ENCODE measurements around the gene PRDX6.

The PRDX6 gene, protein sequence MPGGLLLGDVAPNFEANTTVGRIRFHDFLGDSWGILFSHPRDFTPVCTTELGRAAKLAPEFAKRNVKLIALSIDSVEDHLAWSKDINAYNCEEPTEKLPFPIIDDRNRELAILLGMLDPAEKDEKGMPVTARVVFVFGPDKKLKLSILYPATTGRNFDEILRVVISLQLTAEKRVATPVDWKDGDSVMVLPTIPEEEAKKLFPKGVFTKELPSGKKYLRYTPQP

DNA sequence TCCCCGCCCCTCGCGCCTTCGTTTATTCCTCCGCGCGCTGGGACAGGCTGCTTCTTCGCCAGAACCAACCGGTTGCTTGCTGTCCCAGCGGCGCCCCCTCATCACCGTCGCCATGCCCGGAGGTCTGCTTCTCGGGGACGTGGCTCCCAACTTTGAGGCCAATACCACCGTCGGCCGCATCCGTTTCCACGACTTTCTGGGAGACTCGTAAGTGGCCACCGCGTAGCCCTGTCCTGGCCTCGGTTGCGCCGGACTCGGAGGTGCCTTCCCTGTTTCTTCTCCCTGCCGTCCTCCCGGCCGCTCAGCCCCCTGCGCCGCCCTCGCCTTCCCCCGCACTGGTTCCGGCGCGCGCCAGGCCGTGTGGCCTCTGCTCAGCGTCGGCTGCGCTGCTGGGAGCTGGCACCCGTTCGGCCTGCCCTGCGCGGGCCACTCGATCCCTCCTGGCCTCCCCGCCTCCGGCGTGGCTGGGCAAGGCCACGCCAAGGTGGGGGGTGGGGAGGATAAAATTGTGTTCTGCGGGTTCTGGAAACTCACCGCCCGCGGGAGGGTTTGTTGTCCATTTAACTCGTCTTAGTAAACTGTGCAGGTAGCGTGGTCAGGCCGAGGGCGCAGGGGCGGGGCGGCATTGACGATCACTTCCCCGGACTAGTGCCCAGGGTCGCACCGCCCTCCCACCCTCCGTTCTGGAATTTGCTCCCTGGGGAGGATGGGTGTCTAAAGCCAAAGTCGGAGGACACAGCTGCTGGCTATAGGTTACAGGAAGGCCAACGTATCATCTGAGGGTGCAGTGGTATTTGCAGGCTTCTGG lies at the start of gene PRDX6:
PRDX6 (plus strand) TSS at position 50 of the 808 bp plus-strand sequence; CDS start at position 113, 63 bp downstream.
- H3K4me3 Mint-ChIP-seq, result peak within 1 kb of the TSS; percentile 87
- H3K9me3 Mint-ChIP-seq, result no peaks in the 10 kb centered on the region
- H3K27me3 Mint-ChIP-seq, result no peaks in the 10 kb centered on the region
- H3K27ac Mint-ChIP-seq, result peak within 1 kb of the TSS; percentile 96
- peaks cover 31% of the 10 kb centered on the region for H3K36me3 Mint-ChIP-seq (ENCODE audit: low read depth)
- intact Hi-C loops (cut with micrococcal nuclease), result loop anchor here (1.0 to 10.0 kb wide), 4 partner anchors 47 to 391 kb away; partner anchors contain the start of genes CENPL, DARS2, KLHL20 and ZBTB37
- peaks cover 53% of the 10 kb centered on the region for H3K4me1 Mint-ChIP-seq (ENCODE audit: low read depth)

DNA sequence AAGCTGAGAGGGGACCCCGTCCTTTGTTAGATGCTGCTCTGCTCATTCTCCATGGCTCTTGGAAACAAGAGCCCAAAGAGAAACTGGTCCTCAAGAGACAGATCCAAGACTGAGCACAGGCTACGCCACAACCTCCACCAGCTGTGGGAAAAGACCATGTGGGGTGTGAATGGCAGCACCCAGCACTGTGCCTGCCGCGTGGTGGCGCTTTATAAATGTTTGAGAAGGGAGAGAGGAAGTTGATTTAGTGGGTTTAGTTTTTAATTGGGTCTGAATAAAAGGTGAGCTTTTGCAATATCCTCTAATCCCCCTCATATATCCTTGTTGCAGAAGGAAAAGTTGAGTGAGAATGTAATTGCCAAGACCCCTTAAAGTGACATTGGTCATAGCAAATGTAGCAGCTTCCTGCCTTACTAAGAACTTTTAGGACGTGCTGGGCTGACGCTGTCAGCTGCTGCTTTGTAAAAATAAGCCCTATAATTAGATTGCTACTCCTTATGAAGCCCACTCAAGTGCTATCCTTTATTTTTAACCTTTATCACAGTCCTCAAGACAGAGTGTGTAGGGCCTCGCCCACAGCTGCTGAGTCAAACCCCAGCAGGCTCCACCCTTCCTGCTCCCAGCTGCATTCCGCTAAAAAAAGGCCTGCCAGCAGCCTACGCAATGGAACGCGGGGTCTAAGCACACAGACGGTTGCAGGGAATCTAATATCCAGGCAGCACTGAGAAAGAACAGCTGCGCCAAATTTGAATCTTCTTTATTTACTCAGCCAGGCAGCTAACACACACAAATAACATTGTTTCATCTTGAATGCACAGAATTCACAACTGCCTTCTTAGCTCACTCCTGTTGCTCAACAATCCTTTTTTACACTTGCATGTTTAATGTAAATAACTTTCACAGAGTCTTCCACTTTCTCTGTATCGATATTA lies 47.4 kb upstream of the PRDX6 start:
- no peaks in the 10 kb centered on the region for H3K9me3 Mint-ChIP-seq

DNA sequence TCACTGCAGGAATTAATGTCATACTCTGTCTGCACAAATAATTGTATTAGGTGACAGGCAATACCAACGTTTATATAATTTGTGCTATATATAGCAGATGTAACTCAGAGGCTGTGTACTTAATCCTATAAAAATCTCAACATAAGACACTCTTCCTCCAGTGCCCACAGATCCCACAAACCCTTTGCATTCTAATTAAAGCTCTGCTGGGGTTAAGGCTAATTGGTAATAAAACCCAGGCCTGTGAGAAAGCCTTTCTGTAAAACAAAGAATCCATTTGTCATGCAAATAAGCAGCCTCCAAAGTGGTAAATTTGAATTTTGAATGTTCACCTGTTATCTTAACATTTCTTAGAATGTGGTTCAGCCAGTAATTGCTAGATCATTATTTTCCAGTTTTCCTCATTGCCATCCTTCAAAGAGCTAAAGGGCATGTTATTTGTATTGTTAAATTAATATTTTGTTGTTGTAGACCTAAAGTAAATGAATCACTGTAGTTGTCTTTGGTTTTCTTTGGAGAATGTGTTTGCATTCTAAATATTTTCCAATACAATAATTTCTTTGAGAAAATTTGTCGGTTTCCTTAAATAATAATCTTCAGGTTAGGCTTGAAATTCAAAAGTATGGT lies 46.3 kb upstream of the PRDX6 start:
- H3K27me3 Mint-ChIP-seq, result no peaks in the 10 kb centered on the region
- H3K4me3 Mint-ChIP-seq, result no peak overlapping the region
- peak overlapping the region; percentile 91 for H3K27ac Mint-ChIP-seq
- H3K4me1 Mint-ChIP-seq (ENCODE audit: low read depth), result peaks cover 31% of the 10 kb centered on the region
- intact Hi-C loops (cut with micrococcal nuclease), result loop anchor here (2.0 to 5.0 kb wide), 3 partner anchors 46 to 394 kb away; partner anchors contain the start of genes CENPL, DARS2, KLHL20 and PRDX6
- no peaks in the 10 kb centered on the region for H3K9me3 Mint-ChIP-seq
- H3K36me3 Mint-ChIP-seq (ENCODE audit: low read depth), result no peaks in the 10 kb centered on the region

More for the DNA sequence above, 47.4 kb upstream of the PRDX6 start:
- Mint-ChIP-seq H3K27me3 (no peaks in the 10 kb centered on the region), H3K4me3 (peak overlapping the region; percentile 37), H3K36me3 (ENCODE audit: low read depth) (no peaks in the 10 kb centered on the region), H3K27ac (peak overlapping the region; percentile 91), H3K4me1 (ENCODE audit: low read depth) (peaks cover 41% of the 10 kb centered on the region)
- intact Hi-C loops (cut with micrococcal nuclease), result loop anchor here (2.0 to 5.0 kb wide), 3 partner anchors 47 to 395 kb away; partner anchors contain the start of genes CENPL, DARS2, KLHL20 and PRDX6

DNA sequence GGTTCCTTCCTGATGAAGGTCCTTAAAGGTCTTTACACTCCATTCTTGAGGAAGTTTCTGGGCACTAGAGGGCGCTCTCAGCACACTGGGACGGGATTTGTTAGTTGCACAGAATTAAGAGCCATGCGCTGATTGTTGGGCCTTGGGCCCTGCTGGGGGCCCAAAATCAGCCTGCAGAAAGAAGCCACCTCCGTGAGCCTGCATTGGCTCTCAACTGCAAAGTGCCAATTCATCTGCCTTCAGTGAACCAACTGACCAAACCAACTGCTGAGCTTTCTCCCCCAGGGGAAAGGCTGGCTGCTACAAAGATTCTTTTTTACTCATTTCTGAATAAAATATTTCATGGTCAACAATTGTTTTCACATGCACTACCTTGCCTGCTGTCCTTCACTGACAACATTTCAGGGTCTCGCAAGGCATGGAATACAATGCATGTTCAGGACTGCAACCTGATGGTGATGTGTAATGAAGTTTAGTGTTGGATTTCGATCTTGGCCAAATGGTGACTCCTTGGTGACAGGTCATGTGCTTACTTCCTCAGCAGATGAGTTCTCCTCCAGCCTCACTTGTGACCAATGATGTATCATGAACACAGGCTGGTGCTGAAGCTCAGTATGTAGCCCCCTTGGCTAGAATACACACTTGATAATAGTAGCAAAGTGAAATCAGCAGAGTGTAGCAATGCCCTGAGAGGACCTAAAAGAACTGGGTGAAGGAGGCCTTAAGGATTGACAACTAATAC lies 45.7 kb upstream of the PRDX6 start:
- intact Hi-C loops (cut with micrococcal nuclease), result loop anchor here (2.0 to 5.0 kb wide), 3 partner anchors 45 to 393 kb away; partner anchors contain the start of genes CENPL, DARS2, KLHL20 and PRDX6
- Mint-ChIP-seq H3K4me1 (ENCODE audit: low read depth) (peaks cover 24% of the 10 kb centered on the region), H3K36me3 (ENCODE audit: low read depth) (no peaks in the 10 kb centered on the region), H3K4me3 (no peak overlapping the region), H3K27me3 (no peaks in the 10 kb centered on the region), H3K9me3 (no peaks in the 10 kb centered on the region), H3K27ac (no peak overlapping the region)

DNA sequence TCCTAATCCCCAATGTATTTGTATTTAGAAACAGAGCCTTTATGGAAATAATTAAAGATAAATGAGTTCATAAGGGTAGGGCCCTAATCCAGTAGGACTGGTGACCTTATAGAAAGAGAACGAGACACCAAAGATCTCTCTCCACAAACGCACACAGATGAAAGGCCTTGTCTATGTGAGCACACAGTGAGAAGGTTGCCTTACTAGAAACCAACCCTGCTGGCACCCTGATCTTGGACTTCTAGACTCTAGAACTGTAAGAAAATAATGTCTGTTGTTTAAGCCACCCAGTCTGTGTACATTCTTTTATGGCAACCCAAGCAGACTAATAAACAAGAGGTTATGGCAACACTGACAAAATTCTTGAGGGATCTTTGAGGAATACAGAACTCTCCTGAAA lies 44.8 kb upstream of the PRDX6 start:
- peaks cover 19% of the 10 kb centered on the region for H3K4me1 Mint-ChIP-seq (ENCODE audit: low read depth)
- no peak overlapping the region for H3K27ac Mint-ChIP-seq
- intact Hi-C loops (cut with micrococcal nuclease), result loop anchor here (5.0 kb wide), 1 partner anchor 280 kb away; the partner anchor contains the start of gene KLHL20
- no peaks in the 10 kb centered on the region for H3K36me3 Mint-ChIP-seq (ENCODE audit: low read depth)
- no peaks in the 10 kb centered on the region for H3K9me3 Mint-ChIP-seq
- H3K27me3 Mint-ChIP-seq, result no peaks in the 10 kb centered on the region
- no peak overlapping the region for H3K4me3 Mint-ChIP-seq

DNA sequence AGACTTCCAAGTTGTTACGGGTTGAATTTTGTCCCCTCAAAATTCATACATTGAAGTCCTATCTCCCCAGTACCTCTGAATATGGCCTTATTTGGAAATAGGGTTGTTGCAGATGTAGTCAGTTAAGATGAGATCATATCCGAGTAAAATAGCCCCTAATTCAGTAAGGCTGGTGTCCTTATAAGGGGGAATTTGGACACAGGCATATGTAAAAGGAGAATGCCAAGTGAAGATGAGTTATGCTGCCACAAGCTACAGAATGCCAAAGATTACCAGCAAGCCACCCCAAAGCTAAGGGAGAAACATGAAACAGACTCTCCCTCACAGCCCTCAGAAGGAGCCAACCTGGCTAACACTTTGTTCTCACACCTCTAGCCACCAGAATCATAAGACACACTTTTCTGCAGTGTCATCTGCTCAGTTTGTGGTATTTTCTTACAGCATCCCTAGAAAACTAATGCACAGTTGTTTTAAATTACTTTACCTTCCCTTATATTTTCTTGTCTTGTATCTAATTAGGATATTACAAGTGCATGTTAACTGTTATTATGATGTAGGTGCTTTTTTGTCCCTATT lies 43.3 kb upstream of the PRDX6 start:
- no peak overlapping the region for H3K27ac Mint-ChIP-seq
- H3K9me3 Mint-ChIP-seq, result no peaks in the 10 kb centered on the region
- H3K4me3 Mint-ChIP-seq, result no peak overlapping the region
- H3K4me1 Mint-ChIP-seq (ENCODE audit: low read depth), result peaks cover 16% of the 10 kb centered on the region
- no peaks in the 10 kb centered on the region for H3K27me3 Mint-ChIP-seq
- no peaks in the 10 kb centered on the region for H3K36me3 Mint-ChIP-seq (ENCODE audit: low read depth)
- intact Hi-C loops (cut with micrococcal nuclease), result loop anchor here (5.0 kb wide), 1 partner anchor 278 kb away; the partner anchor contains the start of gene KLHL20

DNA sequence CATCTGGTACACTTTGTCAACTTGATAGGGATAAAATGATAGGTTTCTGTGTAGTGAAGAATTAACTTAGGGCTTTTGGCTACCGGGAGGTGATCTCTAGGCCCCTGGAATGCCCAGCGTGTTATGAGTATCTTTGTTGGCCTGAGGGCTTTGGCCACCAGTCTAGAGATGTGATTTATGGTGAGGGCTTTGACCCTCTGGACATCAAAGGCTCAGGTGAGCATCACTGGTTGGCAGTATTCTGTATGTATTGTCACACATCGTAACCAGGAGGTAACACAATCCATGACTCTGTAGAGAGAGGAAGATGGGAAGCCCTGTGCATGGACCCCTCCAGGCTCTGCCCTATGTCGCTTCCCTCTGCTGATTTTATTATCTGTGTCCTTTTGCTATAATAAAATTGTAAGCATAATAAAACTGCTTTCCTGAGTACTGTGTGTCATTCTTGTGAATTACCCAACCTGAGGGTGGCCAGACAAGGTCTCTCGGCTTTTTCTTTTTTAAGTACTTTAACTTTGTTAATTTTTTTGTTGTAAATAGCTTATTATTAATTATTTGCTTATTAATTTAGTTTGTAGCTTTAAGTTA lies 40.2 kb upstream of the PRDX6 start:
- no peaks in the 10 kb centered on the region for H3K36me3 Mint-ChIP-seq (ENCODE audit: low read depth)
- H3K9me3 Mint-ChIP-seq, result no peaks in the 10 kb centered on the region
- no peaks in the 10 kb centered on the region for H3K27me3 Mint-ChIP-seq
- H3K4me3 Mint-ChIP-seq, result no peak overlapping the region
- no peak overlapping the region for H3K27ac Mint-ChIP-seq
- intact Hi-C loops (cut with micrococcal nuclease), result no loop called here
- no peaks in the 10 kb centered on the region for H3K4me1 Mint-ChIP-seq (ENCODE audit: low read depth)

DNA sequence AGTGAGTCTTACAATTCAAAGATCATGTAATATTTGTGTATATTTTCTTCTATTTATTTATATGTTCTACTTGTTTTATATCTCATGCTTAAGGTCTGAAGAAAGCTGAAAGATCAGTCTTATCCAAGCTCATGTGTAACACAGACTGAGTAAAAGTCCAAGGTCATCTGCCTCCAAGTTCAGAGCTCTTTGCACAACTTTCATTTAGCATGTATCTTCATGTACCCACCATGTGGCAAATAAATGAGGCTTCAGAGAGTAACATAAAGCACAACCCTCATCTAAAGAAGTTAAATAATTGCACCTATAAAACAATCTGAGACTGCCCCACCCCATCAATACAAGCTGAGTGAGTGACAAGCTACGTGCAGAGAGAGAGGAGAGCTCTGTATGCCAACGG lies 38.5 kb upstream of the PRDX6 start:
- Mint-ChIP-seq H3K9me3 (no peaks in the 10 kb centered on the region), H3K27ac (no peak overlapping the region), H3K4me3 (no peak overlapping the region), H3K4me1 (ENCODE audit: low read depth) (no peaks in the 10 kb centered on the region), H3K36me3 (ENCODE audit: low read depth) (no peaks in the 10 kb centered on the region), H3K27me3 (no peaks in the 10 kb centered on the region)
- intact Hi-C loops (cut with micrococcal nuclease), result no loop called here

DNA sequence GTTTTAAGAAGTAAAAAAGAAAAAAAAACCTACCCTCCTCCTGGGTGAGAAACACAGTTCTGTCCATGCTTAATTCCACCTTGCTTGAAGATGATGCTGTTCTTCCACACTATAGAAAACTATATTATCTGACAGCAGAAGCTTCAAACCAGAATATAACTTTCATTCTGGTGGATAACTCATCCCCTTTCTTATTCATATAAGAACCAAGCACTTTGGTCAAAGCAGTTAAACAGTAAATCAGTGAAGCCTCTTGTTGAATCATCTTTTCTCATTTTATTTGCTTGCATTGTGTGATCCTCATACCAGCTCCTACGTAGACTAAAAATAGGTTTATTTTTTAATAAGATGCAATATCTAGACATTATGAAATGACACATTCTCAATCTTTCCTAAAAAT lies 36.7 kb upstream of the PRDX6 start:
- intact Hi-C loops (cut with micrococcal nuclease), result no loop called here
- no peak overlapping the region for H3K4me3 Mint-ChIP-seq
- H3K27ac Mint-ChIP-seq, result no peak overlapping the region
- H3K9me3 Mint-ChIP-seq, result no peaks in the 10 kb centered on the region
- no peaks in the 10 kb centered on the region for H3K36me3 Mint-ChIP-seq (ENCODE audit: low read depth)
- H3K27me3 Mint-ChIP-seq, result no peaks in the 10 kb centered on the region
- peaks cover 10% of the 10 kb centered on the region for H3K4me1 Mint-ChIP-seq (ENCODE audit: low read depth)

DNA sequence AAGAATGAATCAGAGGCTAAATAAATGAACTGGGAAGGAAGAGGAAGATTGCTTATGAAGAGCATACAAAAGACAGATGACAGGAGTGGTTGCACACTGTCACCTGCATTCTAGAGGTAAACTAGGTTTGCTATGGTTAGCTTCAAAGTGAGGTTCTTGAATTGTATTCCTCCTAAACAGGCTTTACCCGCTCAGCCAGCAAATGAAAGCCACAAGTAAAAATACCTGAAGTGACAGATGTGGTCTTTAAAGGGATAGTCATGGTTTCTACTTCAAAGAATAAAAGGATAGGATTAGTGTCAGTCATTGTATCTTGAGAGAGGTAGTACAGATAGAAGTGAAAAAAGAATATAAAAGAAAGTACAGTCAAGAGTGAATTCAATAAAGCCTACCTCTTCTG lies 32.4 kb upstream of the PRDX6 start:
- intact Hi-C loops (cut with micrococcal nuclease), result no loop called here
- no peak overlapping the region for H3K27ac Mint-ChIP-seq
- peaks cover 10% of the 10 kb centered on the region for H3K4me1 Mint-ChIP-seq (ENCODE audit: low read depth)
- no peaks in the 10 kb centered on the region for H3K9me3 Mint-ChIP-seq
- peaks cover 6% of the 10 kb centered on the region for H3K36me3 Mint-ChIP-seq (ENCODE audit: low read depth)
- H3K27me3 Mint-ChIP-seq, result no peaks in the 10 kb centered on the region
- H3K4me3 Mint-ChIP-seq, result no peak overlapping the region

DNA sequence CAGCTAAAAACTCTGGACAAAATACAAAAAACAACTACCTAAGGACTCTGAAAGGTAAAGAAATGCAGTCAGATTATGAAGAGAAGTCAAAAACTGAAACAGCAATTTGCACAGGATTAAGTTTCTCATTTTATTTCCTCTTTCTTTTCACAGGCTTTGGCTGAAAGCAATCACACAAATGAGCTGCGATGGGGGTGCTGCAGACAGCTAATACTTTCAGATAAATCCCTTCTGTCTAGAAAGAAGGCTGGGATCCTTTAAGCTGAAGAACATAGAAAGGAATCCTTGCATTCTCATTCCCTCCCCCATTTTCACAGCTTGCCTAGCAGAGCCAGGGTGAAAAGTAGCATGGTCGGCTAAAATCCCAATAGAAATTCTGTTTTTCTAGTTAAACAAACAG lies 32.0 kb upstream of the PRDX6 start:
- H3K9me3 Mint-ChIP-seq, result no peaks in the 10 kb centered on the region
- H3K36me3 Mint-ChIP-seq (ENCODE audit: low read depth), result peaks cover 6% of the 10 kb centered on the region
- intact Hi-C loops (cut with micrococcal nuclease), result no loop called here
- no peaks in the 10 kb centered on the region for H3K27me3 Mint-ChIP-seq
- H3K4me1 Mint-ChIP-seq (ENCODE audit: low read depth), result peaks cover 10% of the 10 kb centered on the region
- no peak overlapping the region for H3K4me3 Mint-ChIP-seq
- H3K27ac Mint-ChIP-seq, result no peak overlapping the region

DNA sequence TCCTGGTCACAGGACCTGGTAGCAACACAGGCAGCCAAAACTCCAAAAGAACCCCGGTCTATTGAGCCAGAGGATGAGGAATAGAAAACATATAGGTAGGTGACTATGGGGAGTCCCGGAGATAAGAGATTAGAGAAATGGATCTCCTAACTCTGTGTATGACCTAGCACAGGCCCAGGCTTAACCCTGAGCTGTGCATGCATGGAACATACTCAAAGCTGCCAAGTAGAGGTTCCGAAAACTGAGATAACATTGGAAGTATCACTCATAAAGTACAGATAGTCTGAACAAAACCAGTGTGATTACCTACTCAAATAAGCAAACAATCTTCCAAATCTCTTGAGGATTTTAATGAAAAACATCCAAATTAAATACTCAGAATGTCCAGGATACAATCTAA lies 31.5 kb upstream of the PRDX6 start:
- peaks cover 10% of the 10 kb centered on the region for H3K4me1 Mint-ChIP-seq (ENCODE audit: low read depth)
- no peak overlapping the region for H3K27ac Mint-ChIP-seq
- intact Hi-C loops (cut with micrococcal nuclease), result no loop called here
- H3K4me3 Mint-ChIP-seq, result no peak overlapping the region
- peaks cover 6% of the 10 kb centered on the region for H3K36me3 Mint-ChIP-seq (ENCODE audit: low read depth)
- H3K9me3 Mint-ChIP-seq, result no peaks in the 10 kb centered on the region
- H3K27me3 Mint-ChIP-seq, result no peaks in the 10 kb centered on the region
